Endothelial cell of umbilical vein (primary cell): ENCODE data around the gene EXOC6. TPM values are rescaled to one million over a fixed set of nuclear protein-coding genes. Genes with fewer than 3 reads are reported as not detected.
A peak's percentile ranks its signal among the peaks of the same experiment; 100 is the strongest.

Experiments
- BruUV-seq: library from RNA; stranded (reverse); fragments of 400-500 nt; replicated peaks from 2 replicates; lab custom pipeline; 2021; lab: Mats Ljungman, UMichigan
- CTCF ChIA-PET: fragments of 300-600, 350-600 bp; sonication (Branson Sonifier 250); formaldehyde crosslinking; loops from one replicate; lab custom pipeline; 2021; ENCODE audit warnings: antibody characterized with exemption, inconsistent platforms; lab: Charles Lee
- POLR2A ChIA-PET: fragments of 300-600, 350-600 bp; sonication (Branson Sonifier 250); formaldehyde crosslinking; loops from one replicate; lab custom pipeline; 2021; ENCODE audit warnings: antibody characterized with exemption, inconsistent platforms; lab: Charles Lee
- DNase-seq: peaks from one replicate; pipeline ENCODE4 v3.0.0-alpha.2; 2011; ENCODE audit warnings: low read depth, low spot score
- FAIRE-seq: peaks from 2 replicates; lab custom pipeline; 2011; peaks lifted over from hg19 to GRCh38; lab: Jason Lieb, UNC
- H2AFZ ChIP-seq: 2 replicates; pipeline ENCODE4 v1.6.0; 2012; ENCODE audit warnings: low read depth, low read length, control low read depth, inconsistent platforms
- H3K27ac ChIP-seq: 2 replicates; pipeline ENCODE4 v1.5.1; 2011; ENCODE audit warnings: low read depth, mild to moderate bottlenecking, control low read depth, low read length, moderate library complexity; ENCODE audit not compliant: insufficient read depth
- H3K27me3 ChIP-seq, 2 experiments: 2 replicates each; pipeline versions ENCODE4 v1.6.0 to v1.6.1; 2011; ENCODE audit warnings: low read length in 2 of 2, mixed read lengths in 1 of 2; ENCODE audit not compliant: control insufficient read depth in 2 of 2, insufficient read depth in 2 of 2
- H3K36me3 ChIP-seq, 2 experiments: 2 replicates in 1 of 2; 3 replicates in 1 of 2; pipeline ENCODE4 v1.5.1; 2011; ENCODE audit warnings: low read length in 2 of 2, mild to moderate bottlenecking in 1 of 2, moderate library complexity in 1 of 2; ENCODE audit not compliant: control insufficient read depth in 2 of 2, insufficient read depth in 2 of 2; ENCODE audit errors: extremely low read depth in 1 of 2
- H3K4me1 ChIP-seq: 3 replicates; pipeline ENCODE4 v1.5.1; 2011; ENCODE audit warnings: mild to moderate bottlenecking, low read length; ENCODE audit not compliant: control insufficient read depth, insufficient read depth; ENCODE audit errors: extremely low read depth
- H3K4me2 ChIP-seq: 2 replicates; pipeline ENCODE4 v1.6.1; 2011; ENCODE audit warnings: low read length, control low read depth, mixed read lengths; ENCODE audit not compliant: insufficient read depth
- H3K4me3 ChIP-seq, 3 experiments: fragments of 200-600 bp in 1 of 3; sonication (generic), shearing (Covaris generic) in 1 of 3; replicated peaks in 1 of 3; 2 replicates each; pipeline ENCODE4 v1.5.1; 2011 to 2016; ENCODE audit warnings: control low read depth in 3 of 3, low read length in 3 of 3, mild to moderate bottlenecking in 2 of 3, inconsistent platforms in 1 of 3, low read depth in 1 of 3, moderate library complexity in 1 of 3; ENCODE audit not compliant: insufficient read depth in 1 of 3
- H3K79me2 ChIP-seq: 2 replicates; pipeline ENCODE4 v1.6.0; 2012; ENCODE audit warnings: low read length, inconsistent platforms; ENCODE audit not compliant: control insufficient read depth, insufficient read depth
- H3K9ac ChIP-seq: replicated peaks from 2 replicates; pipeline ENCODE3; 2011; ENCODE audit warnings: low read length, control low read depth; ENCODE audit not compliant: insufficient read depth; ENCODE audit errors: extremely low read depth
- H3K9me1 ChIP-seq: replicated peaks from 3 replicates; pipeline ENCODE4 v1.6.0; 2011; ENCODE audit warnings: mild to moderate bottlenecking, low read length; ENCODE audit not compliant: control insufficient read depth, insufficient read depth; ENCODE audit errors: extremely low read depth
- H3K9me3 ChIP-seq: replicated peaks from 2 replicates; pipeline ENCODE4 v1.5.1; 2012; ENCODE audit warnings: low read length, inconsistent platforms; ENCODE audit not compliant: control insufficient read depth, insufficient read depth
- H4K20me1 ChIP-seq: replicated peaks from 2 replicates; pipeline ENCODE3; 2011; ENCODE audit warnings: mild to moderate bottlenecking, low read length; ENCODE audit not compliant: control insufficient read depth, insufficient read depth; ENCODE audit errors: extremely low read depth
- EZH2 ChIP-seq: IDR thresholded peaks from 2 replicates; pipeline ENCODE4 v1.6.1; 2012; ENCODE audit warnings: borderline replicate concordance, low read depth, mild to moderate bottlenecking, moderate library complexity, low read length, inconsistent platforms; ENCODE audit not compliant: severe bottlenecking
- MYC ChIP-seq: IDR thresholded peaks from one replicate; pipeline ENCODE4 v1.6.1; 2011; ENCODE audit warnings: mild to moderate bottlenecking, low read depth, low read length
- dilution Hi-C: fragments of 300-500 bp; cut with MboI; formaldehyde crosslinking; loops from one replicate; pipeline ENCODE4 v1.15.0; 2019; ENCODE audit warnings: low sequenced_read_pairs; ENCODE audit not compliant: extremely low pct_ligation_motif_present
- intact Hi-C: fragments of 100-400 bp; cut with micrococcal nuclease; formaldehyde crosslinking; loops from one replicate; pipeline ENCODE4 v1.10.0; 2022
- polyA plus RNA-seq, 4 experiments: library from polyadenylated mRNA; depleted of rRNA in 3 of 4; stranded (reverse) in 3 of 4; unstranded in 1 of 4; fragments of >200 nt; gene quantifications; 2 replicates each; pipeline versions ENCODE4 v1.2.1 to v1.2.3, GENCODE V29; 2011 to 2012; ENCODE audit warnings: missing spikeins in 1 of 4
- total RNA-seq: library from RNA; stranded (reverse); gene quantifications from 2 replicates; pipeline ENCODE4 v1.2.3, GENCODE V29; 2021
- TF ChIP-seq, protein P1 (sequence below), 2 donors: IDR thresholded peaks; 1 replicate in 1 of 2; 2 replicates in 1 of 2; pipeline ENCODE4 v1.5.1; 2011; ENCODE audit warnings: low read length in 2 of 2, mild to moderate bottlenecking in 2 of 2, moderate library complexity in 2 of 2, control low read depth in 1 of 2, inconsistent platforms in 1 of 2, low read depth in 1 of 2; ENCODE audit not compliant: insufficient read depth in 1 of 2; ENCODE audit errors: extremely low read depth in 1 of 2

EXOC6 gene
- total and polyA plus RNA-seq, 2 donors (not counting 3 experiments of a cell fraction or from before 2014, with no cell fraction given): 72.6 to 108 TPM

GRCh38 chr10:93074147-93074596 is 225.9 kb downstream of the EXOC6 start:
- H3K9me3 ChIP-seq: no peaks in the 10 kb centered on the region
- H4K20me1 ChIP-seq: peaks cover 3% of the 10 kb centered on the region
- peak overlapping the region; percentile 44 for H3K4me2 ChIP-seq
- no peak overlapping the region for H3K9ac ChIP-seq
- TF ChIP-seq, protein P1, sequence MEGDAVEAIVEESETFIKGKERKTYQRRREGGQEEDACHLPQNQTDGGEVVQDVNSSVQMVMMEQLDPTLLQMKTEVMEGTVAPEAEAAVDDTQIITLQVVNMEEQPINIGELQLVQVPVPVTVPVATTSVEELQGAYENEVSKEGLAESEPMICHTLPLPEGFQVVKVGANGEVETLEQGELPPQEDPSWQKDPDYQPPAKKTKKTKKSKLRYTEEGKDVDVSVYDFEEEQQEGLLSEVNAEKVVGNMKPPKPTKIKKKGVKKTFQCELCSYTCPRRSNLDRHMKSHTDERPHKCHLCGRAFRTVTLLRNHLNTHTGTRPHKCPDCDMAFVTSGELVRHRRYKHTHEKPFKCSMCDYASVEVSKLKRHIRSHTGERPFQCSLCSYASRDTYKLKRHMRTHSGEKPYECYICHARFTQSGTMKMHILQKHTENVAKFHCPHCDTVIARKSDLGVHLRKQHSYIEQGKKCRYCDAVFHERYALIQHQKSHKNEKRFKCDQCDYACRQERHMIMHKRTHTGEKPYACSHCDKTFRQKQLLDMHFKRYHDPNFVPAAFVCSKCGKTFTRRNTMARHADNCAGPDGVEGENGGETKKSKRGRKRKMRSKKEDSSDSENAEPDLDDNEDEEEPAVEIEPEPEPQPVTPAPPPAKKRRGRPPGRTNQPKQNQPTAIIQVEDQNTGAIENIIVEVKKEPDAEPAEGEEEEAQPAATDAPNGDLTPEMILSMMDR (IDR thresholded peaks at IDR 0.05; ENCODE audit: extremely low read depth in 1 of 2, insufficient read depth in 1 of 2, low read depth in 1 of 2, low read length in 2 of 2): peak in 1 of 2 donors; percentile 30
- TF ChIP-seq EZH2: peak; percentile 87
- no peak for TF ChIP-seq MYC
- ChIA-PET POLR2A (no interaction called here), CTCF (no interaction called here)
- no peak for DNase-seq
- BruUV-seq: no TSS peak
- peaks cover 23% of the 10 kb centered on the region for H3K4me1 ChIP-seq
- dilution Hi-C loops: no loop called here
- H3K36me3 ChIP-seq: no peaks in the 10 kb centered on the region
- FAIRE-seq: no peak
- no peak overlapping the region for H2AFZ ChIP-seq
- no peaks in the 10 kb centered on the region for H3K9me1 ChIP-seq
- peak overlapping the region in 1 of 3 experiments; percentile 24 for H3K4me3 ChIP-seq
- no peak overlapping the region for H3K27ac ChIP-seq
- no peaks in the 10 kb centered on the region for H3K79me2 ChIP-seq
- intact Hi-C loops: no loop called here
- H3K27me3 ChIP-seq: peaks cover 41 to 58% of the 10 kb centered on the region in 2 experiments

DNA sequence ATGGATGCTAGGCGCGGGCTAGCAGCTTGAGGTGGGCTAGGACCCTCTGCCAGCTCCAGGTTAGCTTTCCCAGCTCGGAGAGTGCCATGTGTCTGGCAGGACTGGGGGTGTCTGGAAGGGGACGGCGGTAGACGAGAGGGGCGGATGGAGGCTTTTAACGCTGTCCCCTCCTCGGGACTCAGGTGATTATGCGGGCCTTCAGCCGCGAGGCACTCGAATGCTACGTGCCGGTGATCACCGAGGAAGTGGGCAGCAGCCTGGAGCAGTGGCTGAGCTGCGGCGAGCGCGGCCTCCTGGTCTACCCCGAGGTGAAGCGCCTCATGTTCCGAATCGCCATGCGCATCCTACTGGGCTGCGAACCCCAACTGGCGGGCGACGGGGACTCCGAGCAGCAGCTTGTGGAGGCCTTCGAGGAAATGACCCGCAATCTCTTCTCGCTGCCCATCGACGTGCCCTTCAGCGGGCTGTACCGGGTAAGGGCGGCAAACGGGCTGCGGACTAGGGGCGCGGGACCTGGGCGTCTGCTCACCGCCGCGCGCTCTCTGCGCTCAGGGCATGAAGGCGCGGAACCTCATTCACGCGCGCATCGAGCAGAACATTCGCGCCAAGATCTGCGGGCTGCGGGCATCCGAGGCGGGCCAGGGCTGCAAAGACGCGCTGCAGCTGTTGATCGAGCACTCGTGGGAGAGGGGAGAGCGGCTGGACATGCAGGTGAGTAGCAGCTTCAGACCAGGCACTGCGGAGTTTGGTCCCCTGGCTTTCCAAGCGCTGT is 226.5 kb downstream of the EXOC6 start:
- ChIA-PET POLR2A (no interaction called here), CTCF (interaction anchor here (0.7 kb wide), 1 partner anchor 435 kb away, joined by 3 read pairs; no protein-coding TSS in a partner anchor)
- Histone ChIP-seq H3K36me3 (no peaks in the 10 kb centered on the region), H3K9me3 (no peaks in the 10 kb centered on the region), H3K79me2 (no peaks in the 10 kb centered on the region), H3K9ac (no peak overlapping the region), H3K27me3 (peaks cover 41 to 58% of the 10 kb centered on the region in 2 experiments), H4K20me1 (peaks cover 3% of the 10 kb centered on the region), H3K9me1 (no peaks in the 10 kb centered on the region), H3K27ac (no peak overlapping the region), H3K4me2 (no peak overlapping the region), H3K4me3 (no peak overlapping the region), H2AFZ (no peak overlapping the region), H3K4me1 (peaks cover 23% of the 10 kb centered on the region)
- no peak for TF ChIP-seq MYC
- peak; percentile 88 for TF ChIP-seq EZH2
- intact Hi-C loops (no loop called here), dilution Hi-C loops (no loop called here)
- FAIRE-seq (no peak), DNase-seq (no peak)
- no TSS peak for BruUV-seq
